ENCODE results near the gene SORCS3.
"Not testable (repeated sequence)": the region's sequence is repeated elsewhere in the genome, so short reads cannot be mapped to it uniquely, and the experiment has no call there.

Gene SORCS3

GRCh38 chr10:104690959-104691358 is 49.9 kb downstream of the SORCS3 start:
- TF ChIP-seq CTCF (IDR thresholded peaks at IDR 0.05; ENCODE audit: extremely low read depth, insufficient read depth, missing control alignments), result no peak
- in situ Hi-C loops (cut with MboI; ENCODE audit: low pct_unique_long_range_greater_than_20kb, low sequenced_read_pairs, unreplicated experiment), result no loop called here

DNA sequence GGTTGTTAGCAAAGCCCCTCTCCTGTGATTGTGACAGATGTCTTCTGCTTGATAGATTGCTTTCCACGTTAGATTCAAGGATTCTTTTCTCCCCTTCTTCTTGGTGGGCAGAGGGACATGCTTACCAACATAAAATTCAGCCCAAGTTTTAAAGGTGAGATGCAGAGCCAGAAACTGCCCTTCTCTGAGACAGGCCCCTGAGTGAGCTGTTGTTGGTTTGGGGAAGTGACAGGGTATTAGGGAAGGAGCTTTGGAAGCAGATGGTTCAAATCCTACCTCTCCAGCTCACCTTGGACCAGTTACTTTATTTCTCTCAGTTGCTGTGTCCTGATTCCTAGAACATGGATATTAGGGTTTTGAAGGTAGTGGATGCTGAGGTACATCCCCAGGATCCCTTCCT is 53.0 kb downstream of the SORCS3 start:
- no peak for TF ChIP-seq CTCF (IDR thresholded peaks at IDR 0.05; ENCODE audit: extremely low read depth, insufficient read depth, missing control alignments)

More at GRCh38 chr10:104690959-104691358, 49.9 kb downstream of the SORCS3 start:
- no peak for DNase-seq (ENCODE audit: low spot score)

GRCh38 chr10:104703262-104703661 is 62.2 kb downstream of the SORCS3 start:
- in situ Hi-C loops (cut with MboI; ENCODE audit: low pct_unique_long_range_greater_than_20kb, low sequenced_read_pairs, unreplicated experiment); DNase-seq (ENCODE audit: low spot score): not testable (repeated sequence)

More for the DNA sequence above, 53.0 kb downstream of the SORCS3 start:
- in situ Hi-C loops (cut with MboI; ENCODE audit: low pct_unique_long_range_greater_than_20kb, low sequenced_read_pairs, unreplicated experiment), result no loop called here
- no peak for DNase-seq (ENCODE audit: low spot score)

GRCh38 chr10:104706886-104707285 is 65.8 kb downstream of the SORCS3 start:
- no peak for DNase-seq (ENCODE audit: low spot score)
- in situ Hi-C loops (cut with MboI; ENCODE audit: low pct_unique_long_range_greater_than_20kb, low sequenced_read_pairs, unreplicated experiment), result no loop called here
- no peak for TF ChIP-seq CTCF (IDR thresholded peaks at IDR 0.05; ENCODE audit: extremely low read depth, insufficient read depth, missing control alignments)

DNA sequence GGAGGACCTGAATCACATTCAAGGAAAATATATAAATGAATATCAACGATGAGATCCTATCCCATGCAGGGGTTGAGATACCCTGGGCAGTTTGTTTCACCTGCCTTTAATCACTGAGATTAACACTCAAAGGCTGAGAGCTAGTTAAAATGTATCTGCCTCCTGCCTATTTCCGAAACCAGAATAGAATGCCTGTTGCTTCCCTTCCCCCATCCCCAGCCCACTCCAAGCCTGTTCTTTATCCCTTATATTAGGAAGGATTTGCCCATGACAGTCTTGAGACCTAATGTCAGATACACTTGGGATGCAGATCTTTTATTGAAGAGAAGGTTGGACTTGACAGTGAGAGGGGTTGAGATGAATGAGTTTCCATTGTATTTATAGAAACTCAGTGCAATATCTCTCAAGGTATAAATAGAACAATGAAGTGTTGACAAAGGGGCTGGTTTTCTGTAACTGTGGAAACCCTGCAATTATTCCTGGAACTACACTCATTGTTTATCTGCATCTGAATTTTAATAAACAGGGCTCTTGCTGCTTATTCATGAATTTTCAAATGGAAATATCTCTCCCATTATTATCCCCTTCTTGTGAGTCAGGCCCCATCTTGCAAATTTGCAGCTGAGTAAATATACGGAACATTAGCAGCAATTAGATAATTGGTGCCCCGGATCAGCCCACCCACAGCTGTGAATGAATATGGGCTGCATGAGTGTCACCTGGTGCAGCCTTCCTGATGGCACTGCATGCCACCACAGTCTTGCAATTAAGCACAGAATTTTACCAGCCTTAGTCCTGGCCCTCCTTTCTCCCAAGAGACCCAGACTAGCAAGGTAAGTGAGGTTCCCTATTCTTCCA is 66.7 kb downstream of the SORCS3 start:
- in situ Hi-C loops (cut with MboI; ENCODE audit: low pct_unique_long_range_greater_than_20kb, low sequenced_read_pairs, unreplicated experiment), result no loop called here
- no peak for TF ChIP-seq CTCF (IDR thresholded peaks at IDR 0.05; ENCODE audit: extremely low read depth, insufficient read depth, missing control alignments)
- DNase-seq (ENCODE audit: low spot score), result no peak

GRCh38 chr10:104711302-104711721 is 70.2 kb downstream of the SORCS3 start:
- no peak for DNase-seq (ENCODE audit: low spot score)
- in situ Hi-C loops (cut with MboI; ENCODE audit: low pct_unique_long_range_greater_than_20kb, low sequenced_read_pairs, unreplicated experiment), result no loop called here
- no peak for TF ChIP-seq CTCF (IDR thresholded peaks at IDR 0.05; ENCODE audit: extremely low read depth, insufficient read depth, missing control alignments)

- in situ Hi-C loops (cut with MboI; ENCODE audit: low pct_unique_long_range_greater_than_20kb, low sequenced_read_pairs, unreplicated experiment), result not testable (repeated sequence)
Observed at GRCh38 chr10:104730593-104730992, 89.5 kb downstream of the SORCS3 start.

More at GRCh38 chr10:104730593-104730992, 89.5 kb downstream of the SORCS3 start:
- not testable (repeated sequence) for DNase-seq (ENCODE audit: low spot score)
